ENCODE results near the gene ARPC1A.
A peak's percentile ranks its signal among the peaks of the same experiment; 100 is the strongest.
"Not testable (repeated sequence)": the region's sequence is repeated elsewhere in the genome, so short reads cannot be mapped to it uniquely, and the experiment has no call there.

Gene ARPC1A

GRCh38 chr7:99371376-99371920 lies 45.8 kb downstream of the ARPC1A start:
- DNase-seq, result no peak

GRCh38 chr7:99372275-99373090 lies 46.8 kb downstream of the ARPC1A start:
- DNase-seq, result no peak

GRCh38 chr7:99373091-99374066 lies 47.7 kb downstream of the ARPC1A start:
- DNase-seq, result no peak

DNA sequence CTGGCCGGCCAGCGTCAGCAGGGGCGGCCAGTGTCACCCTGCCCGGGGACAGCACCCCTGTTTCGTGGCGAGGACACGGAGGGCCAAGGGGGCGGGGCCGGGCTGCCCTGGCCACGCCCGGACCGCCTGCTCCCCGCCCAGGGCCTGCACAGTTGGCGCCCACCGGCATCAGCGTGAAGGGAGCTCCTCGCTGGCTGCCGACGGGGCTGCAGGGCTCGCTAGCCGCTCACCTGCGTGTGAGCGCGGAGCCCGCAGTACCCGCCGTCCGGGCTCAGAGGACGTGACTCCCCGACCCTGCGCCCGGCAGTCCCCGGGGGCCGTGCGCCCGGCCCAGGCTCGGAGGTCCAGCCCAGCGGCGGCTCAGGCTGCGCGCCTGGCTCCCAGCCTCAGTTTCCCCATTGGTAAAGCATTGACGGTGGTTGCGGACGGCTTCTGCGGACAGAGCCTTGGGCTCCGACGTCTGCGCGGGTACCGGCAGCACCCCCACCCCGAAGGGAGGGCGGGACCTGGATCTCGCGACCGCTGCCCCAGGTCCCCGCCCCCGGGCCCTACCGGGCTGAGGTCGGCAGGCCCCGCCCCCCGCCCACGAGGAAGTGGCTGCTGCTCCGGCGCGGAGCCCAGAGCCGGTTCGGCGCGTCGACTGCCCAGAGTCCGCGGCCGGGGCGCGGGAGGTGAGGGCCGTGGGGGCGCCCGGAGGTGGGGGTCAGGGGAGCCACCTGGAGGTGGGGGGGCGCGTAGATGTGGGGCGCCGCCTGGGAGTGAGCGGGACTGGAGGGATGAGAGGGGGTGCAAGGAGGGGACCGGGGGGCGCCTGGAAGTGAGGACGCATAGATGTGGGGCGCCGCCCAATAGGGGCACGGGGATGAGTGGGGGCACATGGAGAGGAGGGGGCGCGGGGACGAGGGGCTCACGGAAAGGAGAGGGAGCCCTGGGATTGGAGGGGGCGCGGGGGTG lies 48.7 kb downstream of the ARPC1A start, which contains the start of gene ARPC1B:
Gene ARPC1B, plus strand, starts transcription at position 620 of the 954 bp plus-strand sequence. CDS start 10,985 bp downstream, outside the sequence.
- peak; percentile 88 for DNase-seq

DNA sequence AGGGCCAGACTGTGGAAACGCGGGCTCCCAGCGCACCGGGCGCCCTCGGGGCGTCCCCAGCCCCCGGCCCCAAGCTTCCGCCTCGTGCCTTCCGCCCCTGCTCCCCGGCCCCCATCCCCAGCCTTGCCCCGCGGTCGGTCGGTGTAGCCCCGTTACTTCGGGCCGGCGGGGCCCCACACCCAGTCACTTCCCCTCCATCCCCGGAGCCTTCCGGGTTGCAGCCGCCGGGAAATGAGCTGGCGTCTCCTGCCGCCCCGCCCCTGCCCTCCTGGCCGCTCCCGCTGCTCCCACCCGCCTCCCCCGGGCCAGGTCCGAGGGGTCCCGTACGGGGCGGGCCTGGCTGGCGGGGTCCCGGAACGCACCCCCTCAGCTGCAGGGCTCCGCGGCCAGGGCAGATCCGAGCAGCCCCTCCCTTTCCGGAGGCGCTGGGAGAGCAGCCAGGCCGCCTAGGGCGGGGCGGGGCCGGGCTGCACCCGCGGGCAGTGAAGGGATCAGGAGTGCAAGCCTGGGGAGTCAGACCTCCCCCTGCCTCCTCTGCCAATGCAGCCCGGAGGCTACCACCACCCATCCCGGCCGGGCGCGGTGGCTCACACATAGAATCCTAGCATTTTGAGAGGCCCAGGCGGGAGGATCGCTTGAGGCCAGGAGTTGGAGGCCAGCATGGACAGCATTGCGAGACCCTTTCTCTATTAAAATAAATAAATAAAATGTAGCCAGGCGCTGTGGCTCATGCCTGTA lies 49.5 kb downstream of the ARPC1A start:
- DNase-seq, result peak; percentile 64

DNA sequence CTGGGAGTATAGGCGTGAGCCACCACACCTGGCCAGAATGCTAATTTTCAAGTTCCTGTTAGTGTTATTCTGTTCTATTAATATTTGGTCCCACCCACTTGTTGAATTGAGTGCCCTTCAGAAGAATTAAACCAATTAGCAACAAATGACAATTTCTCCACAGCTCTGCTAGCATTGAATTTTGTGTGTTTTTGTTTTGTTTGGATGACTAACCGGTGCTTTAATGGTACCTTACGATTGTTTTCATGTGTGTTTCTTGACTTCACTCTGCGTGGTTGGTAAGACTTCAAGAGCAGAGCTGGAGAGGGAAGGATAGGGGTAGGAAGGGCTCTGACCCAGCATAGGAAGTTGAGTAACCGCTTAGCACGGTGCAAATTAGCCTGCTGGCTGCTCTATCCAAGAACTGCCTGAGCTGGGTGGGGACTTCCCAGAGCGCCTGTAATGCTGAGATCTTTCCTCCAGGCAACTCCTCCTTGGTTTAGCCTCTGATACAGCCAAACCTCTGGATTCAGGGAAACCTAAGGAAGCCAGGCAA lies 53.4 kb downstream of the ARPC1A start:
- DNase-seq, result peak; percentile 64

DNA sequence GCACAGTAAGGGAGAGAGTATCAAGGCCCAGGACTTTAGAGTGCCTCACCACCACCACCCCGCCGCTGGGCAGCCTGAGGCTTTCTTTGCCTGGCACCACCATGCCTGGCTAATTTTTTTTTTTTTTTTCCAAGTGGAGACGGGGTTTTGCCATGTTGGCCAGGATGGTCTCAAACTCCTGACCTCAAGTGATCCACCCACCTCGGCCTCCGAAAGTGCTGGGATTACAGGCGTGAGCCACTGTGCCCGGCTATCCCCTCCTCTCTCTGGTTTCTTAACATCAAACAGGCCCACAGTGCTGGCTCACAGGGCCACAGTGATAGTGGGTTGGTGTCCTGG lies 54.0 kb downstream of the ARPC1A start:
- not testable (repeated sequence) for DNase-seq

DNA sequence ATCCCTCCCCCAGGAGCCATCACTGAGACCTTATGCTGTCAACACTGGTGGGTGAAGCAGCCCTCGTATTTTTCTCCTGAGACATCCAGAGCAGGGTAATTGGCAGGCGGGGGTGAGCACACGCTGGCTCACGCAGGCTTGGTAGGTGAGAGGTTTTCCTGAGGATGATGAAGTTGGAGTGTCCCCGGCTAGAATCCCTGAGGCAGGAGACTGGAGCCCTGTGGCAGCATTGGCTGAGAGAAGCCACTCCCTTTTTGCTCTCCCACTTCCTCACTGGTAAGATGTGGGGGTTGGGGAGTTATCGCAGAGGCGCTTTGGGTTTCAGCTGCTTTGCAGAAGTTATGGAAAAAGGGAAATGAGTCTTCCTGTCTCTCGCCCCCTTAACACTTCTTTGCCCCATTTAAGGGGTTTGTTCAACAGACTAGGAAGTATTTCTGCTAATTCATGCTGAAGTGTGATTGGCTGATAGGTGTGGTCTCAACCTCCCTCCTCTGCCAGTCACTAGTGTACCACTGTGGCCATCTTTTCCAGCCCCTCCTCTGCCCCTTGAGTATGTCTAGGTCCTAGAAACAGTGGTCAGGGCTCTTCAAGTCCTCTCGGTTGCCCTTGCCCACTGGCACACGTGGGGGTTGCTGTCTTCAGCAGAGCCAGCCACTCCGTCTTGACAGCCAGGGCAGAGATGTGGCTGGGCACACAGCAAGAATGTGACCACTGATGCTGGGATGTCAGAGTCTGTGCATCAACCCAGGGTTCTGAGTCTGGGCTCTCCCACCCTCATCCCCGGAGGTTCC lies 54.5 kb downstream of the ARPC1A start:
- DNase-seq, result peak; percentile 72

DNA sequence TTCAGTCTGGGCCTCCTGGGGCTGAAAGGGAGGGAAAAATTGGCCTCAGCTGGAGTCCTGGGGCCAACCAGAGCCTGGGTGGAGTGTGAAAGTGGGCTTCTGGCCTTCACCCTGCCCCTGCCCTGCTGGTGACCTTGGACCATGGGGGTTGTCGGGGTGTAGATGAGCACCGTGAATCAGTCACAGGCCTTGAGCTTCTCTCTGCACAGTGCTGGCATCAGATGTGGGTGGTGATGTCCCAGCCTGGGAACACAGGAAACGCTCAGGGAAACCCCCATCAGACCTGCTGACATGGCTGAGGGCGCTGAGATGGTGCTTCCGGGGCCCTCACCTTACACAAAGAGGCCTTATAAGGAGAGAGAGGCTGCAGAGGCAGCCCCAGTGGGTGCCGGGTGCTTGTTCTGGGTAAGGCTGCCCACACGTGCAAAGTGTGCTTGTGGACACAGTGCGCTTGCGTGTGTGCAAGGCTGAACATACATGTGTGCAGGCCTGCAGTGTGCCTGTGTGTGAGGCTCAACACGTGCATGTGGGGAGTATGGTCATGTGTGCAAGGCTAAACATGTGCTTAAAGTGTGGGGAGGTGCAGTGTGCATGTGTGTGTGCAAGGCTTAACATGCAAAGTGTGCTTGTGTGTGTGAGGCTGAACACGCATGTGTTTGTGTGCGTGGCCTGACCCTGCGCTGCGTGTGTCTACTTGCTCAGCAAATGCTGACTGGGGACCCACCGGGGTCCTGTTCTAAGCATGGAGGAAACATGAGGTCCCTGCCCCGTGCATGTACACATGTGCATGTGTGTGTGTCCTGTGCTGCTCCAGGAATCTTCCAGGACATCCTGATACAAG lies 55.3 kb downstream of the ARPC1A start:
- DNase-seq, result peak; percentile 92

DNA sequence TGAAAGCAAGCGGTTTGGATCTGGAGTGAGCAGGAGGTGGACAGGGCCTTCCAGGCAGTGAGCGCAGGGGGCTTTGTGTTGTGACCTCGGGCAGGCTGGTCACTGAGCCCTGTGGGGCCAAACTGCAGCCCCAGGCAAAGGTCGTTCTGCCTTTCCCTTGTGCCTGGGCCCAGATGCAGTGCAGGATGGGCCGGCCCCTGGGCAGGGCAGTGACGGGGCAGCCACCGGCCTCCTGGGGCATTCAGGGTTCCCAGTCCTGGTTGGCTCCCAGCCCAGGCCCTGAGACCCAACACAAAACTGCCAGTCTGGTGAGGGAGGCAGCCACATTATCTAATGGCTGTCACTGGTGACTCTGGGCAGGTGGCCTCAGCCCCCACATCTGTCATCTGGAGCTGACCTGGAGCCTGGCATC lies 56.0 kb downstream of the ARPC1A start:
- DNase-seq, result no peak

GRCh38 chr7:99383203-99383602 lies 57.5 kb downstream of the ARPC1A start:
- DNase-seq, result no peak

GRCh38 chr7:99383791-99384370 lies 58.2 kb downstream of the ARPC1A start:
- no peak for DNase-seq

DNA sequence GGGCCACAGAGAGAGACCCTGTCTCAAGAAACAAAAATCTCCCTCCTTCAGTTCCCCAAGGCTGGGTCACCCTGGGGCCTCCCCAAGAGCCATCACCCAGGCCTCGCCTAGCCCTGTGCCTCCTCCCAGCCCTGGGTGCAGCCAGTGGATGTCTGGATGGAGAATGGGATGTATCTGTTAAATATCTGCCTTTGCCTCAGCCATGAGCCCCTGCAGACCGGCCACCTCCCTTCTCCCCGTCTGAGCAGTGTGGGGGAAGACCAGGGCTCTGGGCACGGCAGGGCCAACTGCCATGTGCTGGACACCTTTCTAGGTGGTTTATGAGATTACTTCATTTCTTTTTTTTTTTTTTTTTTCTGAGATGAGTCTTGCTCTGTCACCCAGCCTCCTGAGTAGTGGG lies 58.8 kb downstream of the ARPC1A start:
- DNase-seq, result no peak

DNA sequence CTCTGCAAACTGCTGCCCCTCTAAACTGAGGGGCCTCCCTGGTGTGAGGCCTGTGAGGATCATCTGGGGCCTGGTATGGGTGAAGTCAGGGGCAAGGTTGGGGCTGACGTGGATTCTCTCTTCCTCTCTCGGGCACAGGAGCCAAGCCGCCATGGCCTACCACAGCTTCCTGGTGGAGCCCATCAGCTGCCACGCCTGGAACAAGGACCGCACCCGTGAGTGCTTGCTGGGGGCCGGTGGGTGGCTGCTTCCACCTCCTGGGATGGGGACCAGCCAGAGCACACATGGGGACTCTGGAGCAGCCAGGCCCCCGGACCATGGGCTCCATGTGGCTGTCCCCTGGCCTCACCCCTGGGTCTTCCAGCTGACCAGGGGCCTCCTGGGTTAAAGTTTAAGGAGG lies 59.9 kb downstream of the ARPC1A start:
- DNase-seq, result no peak

DNA sequence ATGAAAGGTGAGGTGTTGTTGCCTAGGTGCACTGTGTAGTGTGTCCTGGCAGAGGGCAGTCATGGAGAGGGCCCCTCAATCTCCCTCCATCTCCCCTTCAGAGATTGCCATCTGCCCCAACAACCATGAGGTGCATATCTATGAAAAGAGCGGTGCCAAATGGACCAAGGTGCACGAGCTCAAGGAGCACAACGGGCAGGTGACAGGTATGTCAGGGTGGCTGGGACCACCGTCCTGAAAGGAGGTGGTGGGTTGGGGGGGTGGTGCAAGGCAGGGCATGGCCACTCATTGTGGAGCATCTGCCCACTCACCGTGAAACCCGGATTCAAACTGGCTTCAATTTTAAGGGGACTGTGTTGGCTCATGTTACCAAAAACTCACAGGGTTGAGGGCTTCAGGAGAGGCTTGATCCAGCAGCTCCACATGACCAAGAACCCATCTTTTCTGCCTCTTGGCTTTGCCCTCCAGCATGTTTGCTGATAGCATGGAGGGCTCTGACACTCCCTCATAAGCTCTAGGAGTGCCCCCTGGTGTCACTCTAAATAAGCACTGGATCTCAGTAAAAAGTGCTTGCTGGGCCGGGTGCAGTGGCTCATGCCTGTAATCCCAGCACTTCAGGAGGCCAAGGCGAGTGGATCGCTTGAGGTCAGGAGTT lies 61.0 kb downstream of the ARPC1A start:
- peak; percentile 37 for DNase-seq

- DNase-seq, result not testable (repeated sequence)
Measured at GRCh38 chr7:99387239-99387635, 61.5 kb downstream of the ARPC1A start.

GRCh38 chr7:99387912-99388311 lies 62.2 kb downstream of the ARPC1A start:
- no peak for DNase-seq

DNA sequence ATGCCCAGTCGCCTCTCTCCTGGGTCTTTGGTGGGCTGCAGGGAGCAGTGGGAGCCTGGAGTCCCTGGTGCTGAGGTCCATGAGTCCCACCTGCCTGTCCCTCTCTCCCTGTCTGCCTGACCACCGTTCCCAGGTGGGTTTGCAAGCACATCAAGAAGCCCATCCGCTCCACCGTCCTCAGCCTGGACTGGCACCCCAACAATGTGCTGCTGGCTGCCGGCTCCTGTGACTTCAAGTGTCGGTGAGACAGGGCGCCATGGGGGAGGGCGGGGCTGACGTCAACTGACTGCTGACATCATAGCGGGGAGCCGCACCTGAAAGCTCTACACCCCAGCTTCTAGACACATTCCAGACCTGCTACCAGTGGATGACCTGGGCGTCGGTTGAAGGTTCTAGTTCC lies 64.1 kb downstream of the ARPC1A start:
- no peak for DNase-seq
